HG02885 (cell line): ENCODE data around the gene GPR152.
"Not testable (repeated sequence)": the region's sequence is repeated elsewhere in the genome, so short reads cannot be mapped to it uniquely, and the experiment has no call there.

Source experiments
- ATAC-seq: cut with Tn5 transposase; IDR thresholded peaks from one replicate; pipeline ENCODE4 v1.9.1; 2021; ENCODE audit warnings: mild to moderate bottlenecking; ENCODE audit not compliant: unreplicated experiment, poor library complexity

GPR152 gene

DNA sequence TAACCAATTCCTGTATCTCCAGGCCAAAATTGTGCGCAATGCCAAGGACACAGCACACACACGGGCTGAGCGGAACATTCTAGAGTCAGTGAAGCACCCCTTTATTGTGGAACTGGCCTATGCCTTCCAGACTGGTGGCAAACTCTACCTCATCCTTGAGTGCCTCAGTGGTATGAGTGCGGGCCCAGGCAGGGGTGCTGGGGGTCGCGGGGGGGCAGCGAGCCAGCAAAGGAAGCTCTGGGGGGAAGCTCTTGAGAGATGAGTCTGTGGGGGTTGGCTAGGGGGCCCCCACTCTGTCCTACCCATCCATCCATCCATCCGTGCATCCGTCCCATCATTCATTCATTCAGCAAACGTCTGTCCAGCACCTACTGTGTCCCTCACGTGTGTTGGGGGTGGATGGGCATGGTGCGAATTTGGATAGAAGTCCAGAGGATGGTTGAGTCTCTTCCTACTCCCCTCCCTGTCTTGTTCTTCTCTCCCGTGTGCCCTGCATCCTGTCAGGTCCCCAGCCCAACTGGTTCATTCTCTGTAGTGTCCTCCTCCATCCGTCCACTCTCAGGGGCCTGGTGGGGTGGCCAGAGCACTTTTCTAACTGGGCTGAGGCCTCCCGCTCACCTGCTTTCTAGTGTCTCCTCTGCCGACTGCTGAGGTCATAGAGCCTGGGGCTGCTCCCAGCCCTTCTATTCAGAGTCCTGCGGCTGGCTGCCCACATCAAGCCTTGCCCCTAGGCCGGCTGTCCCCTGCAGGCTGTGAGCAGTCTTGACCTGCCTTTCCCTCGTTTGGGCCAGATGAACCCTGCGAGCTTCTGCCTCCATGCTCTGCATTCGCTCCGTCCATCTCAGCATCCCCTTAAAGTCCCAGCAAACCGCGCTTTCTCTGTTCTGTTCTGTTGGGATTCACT, 20.9 kb downstream of the GPR152 start:
- ATAC-seq, result no peak

DNA sequence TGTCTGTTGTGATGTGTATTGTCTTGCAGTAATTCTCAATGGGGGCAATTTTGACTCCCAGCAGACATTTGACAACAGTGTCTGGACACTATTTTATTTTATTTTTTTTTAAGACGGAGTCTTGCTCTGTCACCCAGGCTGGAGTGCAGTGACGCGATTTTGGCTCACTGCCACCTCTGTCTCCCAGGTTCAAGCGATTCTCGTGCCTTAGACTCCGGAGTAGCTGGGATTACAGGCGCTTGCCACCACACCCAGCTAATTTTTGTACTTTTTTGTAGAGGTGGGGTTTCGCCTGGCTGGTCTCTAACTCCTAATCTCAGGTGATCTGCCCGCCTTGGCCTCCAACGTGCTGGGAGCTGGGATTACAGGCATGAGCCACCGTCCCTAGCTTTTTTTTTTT, 22.8 kb downstream of the GPR152 start:
- no peak for ATAC-seq

DNA sequence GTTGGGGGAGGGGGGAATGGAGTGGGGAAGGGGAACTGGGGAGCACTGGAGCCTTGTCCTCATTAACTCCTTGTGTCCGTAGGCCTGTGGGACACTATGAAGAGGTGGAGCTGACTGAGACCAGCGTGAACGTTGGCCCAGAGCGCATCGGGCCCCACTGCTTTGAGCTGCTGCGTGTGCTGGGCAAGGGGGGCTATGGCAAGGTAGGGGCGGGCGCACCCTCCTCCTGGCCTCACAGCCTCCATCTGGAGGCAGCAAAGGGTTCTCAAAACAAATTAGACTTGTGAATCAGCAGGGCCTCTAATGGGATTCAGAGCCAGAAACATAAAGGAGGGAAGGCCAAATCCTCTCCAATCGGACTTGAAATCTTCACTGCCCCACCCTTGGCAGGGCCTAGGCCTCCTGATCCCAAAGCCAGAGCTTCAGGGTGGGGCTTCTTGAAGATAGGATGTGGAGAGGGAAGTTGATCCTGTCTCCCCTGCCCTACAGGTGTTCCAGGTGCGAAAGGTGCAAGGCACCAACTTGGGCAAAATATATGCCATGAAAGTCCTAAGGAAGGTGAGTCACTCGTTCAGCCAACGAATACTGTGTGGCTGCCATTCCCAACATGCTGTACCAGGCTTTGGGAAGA, 23.4 kb downstream of the GPR152 start:
- no peak for ATAC-seq

DNA sequence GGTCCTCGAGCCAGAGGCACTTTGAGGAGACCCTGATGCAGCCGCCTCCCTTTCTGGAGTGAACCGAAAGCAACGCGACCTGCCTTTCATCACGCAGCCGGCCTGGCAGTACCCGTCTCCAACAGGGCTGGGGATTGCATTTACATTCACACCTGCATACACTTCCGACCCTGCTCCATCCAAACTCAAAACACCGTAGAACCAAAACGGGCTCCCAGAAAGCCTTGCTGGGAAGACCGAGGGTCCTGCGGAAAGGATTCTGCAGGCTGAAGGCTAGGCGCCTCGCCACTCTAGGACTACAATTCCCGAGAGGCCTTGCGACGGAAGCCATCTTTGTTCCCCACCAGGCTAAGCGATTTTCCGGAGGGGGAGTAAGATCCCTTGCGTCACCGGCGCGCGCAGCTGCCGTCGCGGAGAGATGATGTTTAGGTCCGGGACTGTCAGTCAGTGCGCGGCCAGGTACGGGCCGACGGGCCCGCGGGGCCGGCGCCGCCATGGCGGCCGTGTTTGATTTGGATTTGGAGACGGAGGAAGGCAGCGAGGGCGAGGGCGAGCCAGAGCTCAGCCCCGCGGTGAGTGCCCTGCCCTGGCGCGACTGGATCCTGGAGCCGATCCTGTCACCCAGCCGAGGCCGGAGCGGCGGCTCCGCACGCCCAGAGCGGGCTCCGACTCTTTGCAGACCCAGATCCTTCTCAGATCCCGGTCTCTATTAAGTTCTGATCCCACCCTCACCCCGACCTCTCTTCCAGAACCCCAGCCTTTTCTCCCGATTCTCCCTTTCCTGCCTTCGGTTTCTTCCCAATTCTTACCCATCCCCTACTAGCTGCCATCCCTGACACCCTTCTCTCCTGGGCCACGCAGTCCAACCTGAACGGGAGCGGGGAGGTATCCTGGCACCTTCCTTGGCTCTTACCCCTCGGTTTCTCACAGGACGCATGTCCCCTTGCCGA, 24.2 kb downstream of the GPR152 start, which contains the start of gene RPS6KB2:
Gene RPS6KB2, plus strand, starts transcription at position 443 of the 950 bp plus-strand sequence. Its CDS starts 52 bp downstream, at position 495.
- peak; percentile 90 for ATAC-seq

DNA sequence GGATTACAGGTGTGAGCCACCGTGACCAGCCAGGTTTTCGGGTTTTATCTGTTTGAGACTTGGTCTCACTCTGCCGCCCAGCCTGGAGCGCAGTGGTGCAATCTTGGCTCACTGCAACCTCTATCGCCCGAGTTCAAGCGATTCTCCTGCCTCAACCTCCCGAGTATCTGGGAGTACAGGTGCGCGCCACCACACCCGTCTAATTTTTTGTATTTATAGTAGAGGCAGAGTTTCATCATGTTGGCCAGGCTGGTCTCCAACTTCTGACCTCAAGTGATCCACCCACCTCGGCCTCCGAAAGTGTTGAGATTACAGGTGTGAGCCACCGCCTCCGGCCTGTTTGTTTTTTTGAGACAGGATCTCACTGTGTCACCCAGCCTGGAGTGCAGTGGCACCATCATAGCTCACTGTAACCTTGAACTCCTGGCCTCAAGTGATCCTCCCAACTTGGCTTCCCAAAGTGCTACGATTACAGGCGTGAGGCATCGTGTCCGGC, 25.1 kb downstream of the GPR152 start:
- not testable (repeated sequence) for ATAC-seq

DNA sequence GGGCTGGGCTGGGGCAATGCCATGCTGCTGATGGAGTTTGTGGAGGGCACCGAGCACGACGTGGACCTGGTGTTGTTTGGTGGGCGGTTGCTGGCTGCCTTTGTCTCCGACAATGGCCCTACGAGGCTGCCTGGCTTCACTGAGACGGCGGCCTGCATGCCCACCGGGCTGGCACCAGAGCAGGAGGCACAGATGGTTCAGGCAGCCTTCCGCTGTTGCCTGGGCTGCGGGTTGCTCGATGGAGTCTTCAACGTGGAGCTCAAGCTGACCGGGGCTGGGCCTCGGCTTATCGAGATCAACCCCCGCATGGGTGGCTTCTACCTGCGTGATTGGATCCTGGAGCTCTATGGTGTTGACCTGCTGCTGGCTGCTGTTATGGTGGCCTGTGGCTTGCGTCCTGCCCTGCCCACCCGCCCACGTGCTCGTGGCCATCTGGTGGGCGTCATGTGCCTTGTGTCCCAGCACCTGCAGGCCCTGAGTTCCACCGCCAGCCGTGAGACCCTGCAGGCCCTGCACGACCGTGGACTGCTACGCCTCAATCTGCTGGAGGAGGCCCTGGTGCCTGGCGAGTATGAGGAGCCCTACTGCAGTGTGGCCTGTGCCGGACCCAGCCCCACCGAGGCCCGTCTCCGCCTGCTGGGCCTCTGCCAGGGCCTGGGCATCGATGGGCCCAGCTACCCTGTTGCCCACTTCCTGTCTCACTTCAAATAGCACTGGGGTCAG, 28.5 kb downstream of the GPR152 start:
- no peak for ATAC-seq

DNA sequence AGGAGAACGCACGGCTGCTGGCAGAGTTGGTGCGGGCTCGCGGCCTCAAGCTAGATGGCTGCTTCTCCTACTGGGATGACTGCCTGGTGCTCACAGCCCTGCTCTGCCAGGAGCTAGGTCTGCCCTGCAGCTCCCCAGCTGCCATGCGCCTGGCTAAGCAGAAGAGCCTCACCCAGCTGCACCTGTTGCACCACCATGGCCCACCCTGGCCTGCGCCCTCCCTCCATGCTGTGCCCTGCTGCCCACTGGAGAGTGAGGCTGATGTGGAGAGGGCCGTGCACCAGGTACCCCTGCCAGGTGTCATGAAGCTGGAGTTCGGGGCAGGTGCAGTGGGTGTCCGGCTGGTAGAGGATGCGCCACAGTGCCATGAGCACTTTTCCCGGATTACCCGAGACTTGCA, 29.1 kb downstream of the GPR152 start:
- no peak for ATAC-seq

DNA sequence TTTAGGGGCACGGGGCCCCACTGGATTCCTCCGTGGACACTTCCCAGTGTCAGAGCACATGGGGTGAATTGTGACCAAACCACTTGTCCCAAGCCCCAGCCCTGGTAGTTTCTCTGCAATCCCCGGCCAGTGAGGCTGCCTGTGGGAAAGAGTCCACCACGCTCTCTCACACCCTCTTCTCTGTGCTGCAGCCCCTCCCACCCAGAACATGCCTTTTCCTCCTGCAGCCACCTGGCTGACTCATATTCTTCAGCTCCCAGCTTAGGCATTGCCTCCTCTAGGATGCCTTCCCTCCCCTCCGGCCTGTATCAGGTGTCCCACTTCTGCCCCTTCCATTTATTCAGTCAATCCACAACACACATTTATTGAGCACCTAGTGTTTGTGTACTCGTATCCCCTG, 29.6 kb downstream of the GPR152 start:
- no peak for ATAC-seq

DNA sequence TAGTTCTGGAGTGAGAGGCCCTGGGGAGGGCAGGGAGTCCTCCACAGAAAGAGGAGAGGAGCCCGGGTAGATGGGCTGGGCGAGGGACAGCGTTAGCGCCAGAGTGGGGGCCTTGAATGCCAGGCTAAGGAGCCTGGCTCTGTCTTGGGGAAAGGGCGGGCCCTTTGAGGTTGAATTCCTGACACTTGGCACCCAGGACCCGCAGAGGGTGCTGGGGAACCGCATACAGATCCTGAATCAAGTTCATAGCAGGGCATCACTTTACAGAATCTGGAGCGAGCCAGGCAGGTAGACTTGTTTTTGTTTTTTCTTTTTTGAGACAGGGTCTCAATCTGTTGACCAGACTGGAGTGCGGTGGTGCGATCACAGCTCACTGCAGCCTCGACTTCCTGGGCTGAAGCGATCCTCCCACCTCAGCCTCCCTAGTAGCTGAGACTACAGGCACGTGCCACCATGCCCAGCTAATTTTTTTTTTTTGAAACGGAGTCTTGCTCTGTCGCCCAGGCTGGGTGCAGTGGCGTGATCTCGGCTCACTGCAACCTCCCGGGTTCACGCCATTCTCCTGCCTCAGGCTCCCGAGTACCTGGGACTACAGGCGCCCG, 31.0 kb downstream of the GPR152 start:
- ATAC-seq, result no peak

DNA sequence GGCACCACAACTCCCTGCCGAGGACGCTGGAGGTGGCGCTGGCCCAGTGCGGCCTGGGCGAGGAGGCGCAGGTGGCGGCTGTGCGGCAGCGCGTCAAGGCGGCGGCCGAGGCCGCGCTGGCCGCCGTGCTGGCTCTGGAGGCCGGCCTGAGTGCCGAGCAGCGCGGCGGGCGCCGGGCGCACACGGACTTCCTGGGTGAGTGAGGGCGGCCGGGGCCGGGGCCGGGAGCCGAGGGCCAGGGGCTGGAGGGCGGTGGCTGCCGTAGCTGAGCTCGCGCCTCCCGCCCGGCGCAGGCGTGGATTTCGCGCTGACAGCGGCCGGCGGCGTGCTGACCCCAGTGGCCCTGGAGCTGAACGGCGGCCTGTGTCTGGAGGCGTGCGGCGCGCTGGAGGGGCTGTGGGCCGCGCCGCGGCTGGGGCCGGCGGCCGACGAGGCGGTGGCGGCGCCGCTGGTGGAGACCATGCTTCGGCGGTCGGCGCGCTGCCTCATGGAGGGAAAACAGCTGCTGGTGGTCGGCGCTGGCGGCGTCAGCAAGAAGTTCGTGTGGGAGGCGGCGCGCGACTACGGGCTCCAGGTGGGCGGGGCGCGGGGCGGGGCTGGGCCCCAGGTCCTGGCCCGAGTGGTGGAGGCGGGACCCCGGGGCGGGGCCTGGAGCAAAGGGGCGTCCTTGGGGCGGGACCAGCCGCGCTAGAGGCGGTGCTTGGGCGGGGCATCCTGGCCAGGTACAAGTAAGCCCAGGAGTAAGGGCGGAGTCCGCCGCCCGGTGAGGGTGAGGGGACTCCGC, 31.7 kb downstream of the GPR152 start:
- ATAC-seq, result peak; percentile 88

DNA sequence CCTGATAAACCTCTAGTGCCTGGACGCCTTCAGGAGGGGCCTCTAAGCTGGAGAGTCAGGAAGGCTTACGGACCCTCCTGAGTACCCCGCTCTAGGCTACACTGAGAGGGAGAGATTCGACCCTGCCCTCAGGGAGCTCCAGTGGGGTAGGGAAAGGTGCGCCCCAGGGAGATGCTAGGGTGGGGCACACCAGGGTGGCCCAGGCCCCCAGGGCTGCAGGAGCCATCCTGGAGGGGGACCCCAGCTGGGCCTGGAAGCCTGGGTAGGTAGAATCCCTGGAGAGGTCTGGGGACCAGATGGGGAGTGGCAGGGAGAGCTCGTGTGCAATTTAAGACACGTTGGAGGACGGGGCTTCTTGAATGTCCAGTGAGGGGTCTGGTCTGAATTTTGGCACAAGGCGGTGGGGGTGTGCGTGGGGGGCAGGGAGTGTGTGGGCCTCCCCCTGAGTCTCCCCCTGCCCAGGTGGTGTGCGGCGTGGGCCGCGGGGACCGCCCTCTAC, 32.3 kb downstream of the GPR152 start:
- ATAC-seq, result no peak

DNA sequence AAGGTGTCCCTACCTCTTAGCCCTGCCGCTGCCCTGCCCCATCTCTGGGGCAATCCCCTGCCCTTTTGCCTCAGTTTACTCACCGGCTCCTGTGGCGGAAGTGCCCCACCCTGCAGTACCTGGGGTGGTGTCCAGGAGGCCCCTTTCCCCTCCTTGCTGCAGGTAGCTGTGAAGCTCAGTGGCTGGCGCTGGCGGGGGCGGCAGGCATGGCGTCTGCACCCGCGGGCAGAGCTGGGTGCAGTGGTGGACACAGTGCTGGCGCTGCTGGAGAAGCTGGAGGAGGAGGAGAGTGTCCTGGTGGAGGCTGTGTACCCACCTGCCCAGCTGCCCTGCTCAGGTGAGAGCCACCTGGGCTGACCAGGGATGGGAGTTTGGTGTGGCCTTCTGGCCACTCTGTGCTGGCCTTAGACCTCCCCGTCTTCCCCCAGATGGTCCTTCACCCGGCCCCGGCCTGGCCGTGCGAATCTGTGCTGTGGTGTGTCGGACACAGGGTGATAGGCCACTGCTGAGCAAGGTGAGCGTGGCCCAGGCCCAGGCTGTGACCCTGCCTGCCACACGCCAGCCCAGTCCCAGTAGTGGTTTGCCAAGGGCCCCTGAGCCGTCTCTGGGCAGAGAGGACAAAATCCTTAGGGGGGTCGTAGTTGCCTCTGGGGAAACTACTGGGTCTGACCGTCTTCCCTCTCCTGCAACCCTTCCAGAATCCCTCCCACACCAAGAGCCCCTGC, 33.0 kb downstream of the GPR152 start:
- no peak for ATAC-seq

DNA sequence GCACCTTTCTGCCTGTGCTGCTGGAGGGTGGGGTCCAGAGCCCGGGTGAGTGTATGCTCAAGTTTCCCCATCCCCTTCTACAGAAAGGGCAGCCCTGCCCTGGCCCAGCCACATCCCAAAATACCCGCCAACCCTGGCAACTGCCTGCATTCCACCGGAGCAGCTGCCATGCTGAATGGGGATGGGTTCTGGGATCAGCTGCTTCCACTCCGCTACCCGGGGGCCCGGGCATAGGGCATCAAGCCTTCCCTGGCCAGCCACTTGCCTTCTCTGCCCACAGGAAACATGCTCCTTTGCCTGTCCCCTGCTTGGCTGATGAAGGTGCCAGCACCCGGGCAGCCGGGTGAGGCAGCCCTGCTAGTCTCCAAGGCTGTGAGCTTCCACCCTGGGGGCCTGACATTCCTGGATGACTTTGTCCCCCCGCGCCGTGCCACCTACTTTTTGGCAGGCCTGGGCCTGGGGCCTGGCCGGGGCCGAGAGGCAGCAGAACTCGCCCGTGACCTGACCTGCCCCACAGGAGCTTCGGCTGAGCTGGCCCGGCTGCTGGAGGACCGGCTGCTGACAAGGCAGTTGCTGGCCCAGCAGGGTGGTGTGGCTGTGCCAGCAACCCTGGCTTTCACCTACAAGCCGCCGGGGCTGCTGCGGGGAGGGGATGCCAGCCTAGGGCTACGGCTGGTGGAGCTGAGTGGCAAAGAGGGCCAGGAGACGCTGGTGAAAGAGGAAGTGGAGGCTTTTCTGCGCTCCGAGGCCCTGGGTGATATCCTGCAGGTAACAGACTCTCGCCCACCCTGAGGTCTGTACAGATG, 33.9 kb downstream of the GPR152 start:
- ATAC-seq, result no peak

DNA sequence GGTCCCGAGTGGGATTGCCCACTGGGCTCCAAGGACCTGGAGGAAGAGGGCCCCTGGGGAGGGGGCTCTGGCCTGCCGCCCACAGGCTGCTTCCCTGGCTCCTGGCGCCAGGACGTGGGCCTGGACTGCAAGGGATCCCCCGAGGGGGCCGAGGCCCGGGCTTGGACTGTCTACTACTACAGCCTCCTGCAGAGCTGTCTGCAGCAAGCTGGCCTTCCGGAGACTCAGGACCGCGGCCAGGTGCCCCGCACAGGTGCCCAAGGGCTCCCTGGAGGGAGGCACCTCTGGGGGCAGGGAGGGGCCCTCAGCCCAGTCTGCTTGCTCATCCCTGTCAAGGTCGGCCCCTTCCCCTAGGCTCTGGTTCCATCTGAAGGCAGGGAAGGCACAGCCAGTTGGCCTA, 35.1 kb downstream of the GPR152 start:
- ATAC-seq, result no peak

DNA sequence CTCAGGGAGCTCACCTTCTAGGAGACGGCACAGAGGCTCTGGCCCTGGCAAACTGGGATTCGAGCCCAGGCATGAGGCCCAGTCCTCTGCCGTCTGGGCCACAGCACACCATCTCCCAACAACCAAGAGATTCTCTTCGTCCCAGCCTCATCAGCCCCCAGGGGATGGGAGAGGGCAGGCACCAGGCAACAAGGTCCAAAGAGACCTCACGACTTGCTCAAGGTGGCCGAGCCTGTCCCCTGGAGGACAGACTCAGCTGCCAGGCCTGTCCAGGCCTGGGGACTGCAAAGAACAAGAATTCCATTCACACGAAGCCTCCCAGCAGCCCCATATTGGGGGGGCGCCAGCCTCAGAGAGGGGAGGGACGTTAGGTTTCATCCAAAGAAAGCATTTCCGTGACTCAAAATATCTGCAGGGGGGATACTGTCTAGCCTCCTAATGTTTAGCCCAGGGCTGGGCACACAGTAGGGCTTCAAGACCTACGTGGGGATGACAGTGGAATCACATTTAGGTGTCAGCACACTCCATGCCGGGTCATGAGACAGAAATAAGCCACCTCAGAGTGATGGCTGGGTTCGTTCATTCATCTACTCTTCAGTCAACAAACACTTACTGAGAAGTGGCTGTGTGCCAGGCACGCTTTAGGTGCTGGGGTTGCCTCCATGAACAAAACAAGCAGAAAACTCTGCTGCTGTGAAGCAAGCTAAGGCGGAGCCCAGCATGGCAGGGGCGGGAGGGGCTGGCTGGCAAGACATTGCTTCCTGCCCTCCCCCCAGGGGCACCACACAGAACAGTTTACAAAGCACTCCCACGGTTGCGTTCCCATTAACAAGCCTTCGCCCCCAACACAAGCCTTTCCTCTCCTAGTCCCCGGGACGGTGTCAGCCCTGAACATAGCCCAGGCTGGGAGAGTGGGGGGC, 35.9 kb downstream of the GPR152 start:
- no peak for ATAC-seq
